Smooth muscle cell of the brain vasculature (primary cell): ENCODE data around the gene ZNRF3.
"Not testable (repeated sequence)": the region's sequence is repeated elsewhere in the genome, so short reads cannot be mapped to it uniquely, and the experiment has no call there.

ENCODE experiments used
- DNase-seq: peaks from one replicate; pipeline ENCODE4 v3.0.0-alpha.2; 2012; ENCODE audit warnings: low read depth, low spot score

Gene ZNRF3

GRCh38 chr22:28882878-28883656 lies at the start of gene ZNRF3:
Gene ZNRF3, plus strand, starts transcription at chr22:28883572. Its CDS starts 195 bp downstream, at chr22:28883767.
- peak; percentile 59 for DNase-seq

DNA sequence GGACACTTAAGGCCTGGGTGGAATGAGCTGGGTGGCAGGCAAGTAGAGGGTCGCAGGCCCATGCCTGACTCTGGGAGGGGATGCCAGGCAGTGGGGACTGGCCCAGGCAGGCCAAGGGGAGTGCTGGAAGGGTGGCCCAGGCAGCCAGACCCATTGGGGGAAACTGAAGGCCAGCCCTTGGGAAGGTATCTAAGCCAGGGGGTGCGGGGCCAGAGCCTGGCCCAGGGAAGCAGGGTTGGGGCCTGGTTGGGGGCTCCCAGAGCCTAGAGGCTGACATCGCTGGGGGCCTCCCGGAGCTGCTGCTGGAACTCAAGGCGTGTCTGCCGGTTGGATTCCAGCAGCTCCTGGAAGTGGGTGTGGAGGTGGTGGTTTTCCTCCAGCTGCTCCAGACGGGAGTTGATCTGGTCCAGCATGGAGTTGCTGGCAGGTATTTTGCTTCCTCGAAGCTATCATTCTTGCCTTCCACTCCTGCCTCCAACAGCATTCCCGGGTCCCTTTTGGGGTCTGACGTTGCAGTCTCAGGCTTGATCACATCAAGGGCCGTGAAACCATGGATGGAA lies 47.7 kb upstream of the ZNRF3 start:
- no peak for DNase-seq

DNA sequence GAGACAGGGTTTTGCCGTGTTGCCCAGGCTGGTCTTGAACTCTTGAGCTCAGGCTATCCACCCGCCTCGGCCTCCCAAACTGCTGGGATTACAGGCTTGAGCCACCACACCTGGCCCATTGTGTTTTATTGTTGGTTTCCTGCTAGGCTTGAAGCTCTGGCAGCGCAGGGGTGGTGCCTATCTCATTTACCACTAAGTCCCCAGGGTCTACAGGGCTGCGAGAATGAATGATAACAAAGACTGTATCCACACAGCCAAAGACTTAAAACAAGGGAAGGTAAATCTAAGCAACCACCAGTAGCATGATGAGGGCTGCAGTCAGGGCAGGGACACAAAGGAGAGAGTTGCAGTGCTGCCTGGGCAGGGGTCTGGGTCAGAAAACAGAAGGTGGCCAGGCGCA lies 45.7 kb upstream of the ZNRF3 start:
- no peak for DNase-seq

- no peak for DNase-seq
Measured at GRCh38 chr22:28838971-28839370, 44.4 kb upstream of the ZNRF3 start.

DNA sequence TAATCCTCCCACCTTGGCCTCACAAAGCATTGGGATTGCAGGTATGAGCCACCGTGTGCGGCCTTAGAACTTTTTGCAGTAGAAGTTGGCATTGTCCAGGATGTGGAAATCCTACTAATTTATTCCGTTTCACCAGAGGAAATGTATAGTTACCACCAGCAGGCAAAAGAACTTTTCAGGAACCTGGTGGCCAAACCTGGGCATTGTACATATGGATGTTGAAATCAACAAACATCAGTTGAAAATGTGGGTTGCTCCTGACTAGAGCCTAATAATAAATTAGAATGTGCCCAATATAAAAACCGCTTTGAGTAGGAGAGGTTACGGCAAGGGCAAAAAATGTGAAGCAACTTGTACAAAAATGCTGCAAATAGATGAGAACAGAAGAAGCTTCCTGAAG lies 42.3 kb upstream of the ZNRF3 start:
- DNase-seq = no peak

DNA sequence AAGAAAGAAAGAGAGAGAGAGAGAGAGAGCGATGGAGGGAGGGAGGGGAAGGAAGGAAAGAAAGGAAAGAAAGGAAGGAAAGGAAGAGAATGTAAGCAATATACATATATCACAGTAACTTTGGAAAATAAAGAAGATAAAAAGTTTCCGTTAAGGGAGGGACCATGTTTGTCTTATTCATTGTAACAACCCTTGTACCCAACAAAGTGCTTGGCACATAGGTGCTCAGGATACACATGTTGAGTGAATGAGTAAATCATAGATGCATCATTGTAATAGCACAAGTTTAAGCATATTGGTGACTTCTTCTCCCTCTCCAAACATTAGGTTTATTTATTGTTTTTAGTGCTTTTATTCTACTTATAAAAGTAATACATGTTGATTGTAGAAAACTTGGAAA lies 39.7 kb upstream of the ZNRF3 start:
- DNase-seq = no peak

DNA sequence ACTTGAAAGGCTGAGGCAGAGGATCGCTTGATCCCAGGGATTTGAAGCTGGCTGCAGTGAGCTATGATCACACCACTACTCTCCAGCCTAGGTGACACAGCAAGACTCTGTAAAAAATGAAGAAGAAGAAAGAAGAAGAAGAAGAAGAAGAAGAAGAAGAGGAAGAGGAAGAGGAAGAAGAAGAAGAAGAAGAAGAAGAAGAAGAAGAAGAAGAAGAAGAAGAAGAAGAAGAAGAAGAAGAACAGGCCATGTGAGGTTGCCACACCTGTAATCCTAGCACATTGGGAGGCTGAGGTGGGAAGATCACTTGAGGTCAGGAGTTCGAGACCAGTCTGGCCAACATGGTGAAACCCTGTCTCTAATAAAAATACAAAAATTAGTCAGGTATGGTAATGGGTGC lies 39.1 kb upstream of the ZNRF3 start:
- DNase-seq = not testable (repeated sequence)

DNA sequence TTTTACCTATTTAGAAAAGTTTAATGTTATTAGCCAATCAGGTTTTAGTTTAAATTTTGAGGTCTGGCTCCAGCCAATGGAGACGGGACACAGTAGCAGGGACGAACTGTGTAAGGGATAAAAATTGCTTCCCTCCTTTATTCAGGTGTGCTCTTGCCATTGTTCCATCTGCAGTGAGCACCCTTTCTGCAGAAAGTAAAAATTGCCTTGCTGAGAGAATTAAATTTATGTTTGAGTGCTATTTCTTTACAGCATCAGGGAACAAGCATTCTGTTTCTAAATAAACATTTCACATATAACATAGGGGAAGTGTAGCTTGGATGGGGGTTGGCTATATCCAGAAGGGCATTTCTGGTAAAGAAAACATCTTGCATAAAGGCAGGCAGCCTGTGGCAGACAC lies 36.4 kb upstream of the ZNRF3 start:
- DNase-seq = no peak

DNA sequence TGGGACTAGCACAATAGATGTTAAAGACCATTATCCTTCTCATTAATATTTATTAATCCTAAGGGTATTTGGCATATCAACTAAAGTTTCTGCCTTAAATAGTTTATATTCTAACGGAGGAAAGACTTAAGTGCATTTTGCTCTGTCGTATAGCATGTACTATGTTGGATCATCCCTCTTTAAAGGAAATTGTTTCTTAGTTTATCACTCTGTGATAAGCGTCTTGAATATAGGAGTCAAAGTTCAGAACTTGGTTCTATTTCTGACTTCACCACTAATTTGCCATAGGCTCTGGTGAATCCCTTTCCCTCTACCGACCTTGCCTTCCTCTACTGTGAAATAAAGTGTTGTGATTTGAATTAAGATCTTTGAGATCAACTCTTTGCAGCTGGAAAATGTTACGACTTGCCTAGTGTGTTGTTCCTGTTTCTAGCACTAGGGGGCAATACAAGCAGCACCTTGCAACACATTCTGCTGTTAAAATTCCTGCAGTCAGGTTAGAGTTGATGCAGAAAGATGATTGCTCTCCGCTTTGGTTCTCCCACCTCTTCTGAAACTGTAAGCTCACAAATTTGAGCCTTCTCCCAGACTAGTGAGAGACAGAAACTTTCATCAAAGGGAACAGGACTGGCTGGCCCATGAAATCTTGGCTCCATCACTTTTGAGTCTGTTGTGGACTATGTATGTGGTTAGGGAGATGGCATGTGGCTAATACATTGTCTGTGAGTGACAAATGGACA lies 27.8 kb upstream of the ZNRF3 start:
- DNase-seq = peak; percentile 57

DNA sequence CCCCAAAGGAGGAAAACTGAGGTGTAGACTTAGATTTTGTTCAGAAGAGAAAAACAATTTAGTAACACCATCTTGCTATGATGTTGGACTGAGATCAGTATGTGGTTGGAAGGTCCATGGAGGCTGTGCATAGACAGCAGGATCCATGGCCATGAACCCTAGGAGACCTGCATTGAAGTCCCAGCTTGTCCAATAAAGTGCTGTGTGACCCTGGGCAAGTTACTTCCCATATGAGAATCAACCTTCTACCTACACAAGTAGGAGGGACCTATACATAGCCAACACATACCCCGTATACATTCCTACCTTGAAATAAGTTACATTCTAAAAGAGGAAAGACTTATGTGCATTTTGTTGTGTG lies 27.3 kb upstream of the ZNRF3 start:
- no peak for DNase-seq

DNA sequence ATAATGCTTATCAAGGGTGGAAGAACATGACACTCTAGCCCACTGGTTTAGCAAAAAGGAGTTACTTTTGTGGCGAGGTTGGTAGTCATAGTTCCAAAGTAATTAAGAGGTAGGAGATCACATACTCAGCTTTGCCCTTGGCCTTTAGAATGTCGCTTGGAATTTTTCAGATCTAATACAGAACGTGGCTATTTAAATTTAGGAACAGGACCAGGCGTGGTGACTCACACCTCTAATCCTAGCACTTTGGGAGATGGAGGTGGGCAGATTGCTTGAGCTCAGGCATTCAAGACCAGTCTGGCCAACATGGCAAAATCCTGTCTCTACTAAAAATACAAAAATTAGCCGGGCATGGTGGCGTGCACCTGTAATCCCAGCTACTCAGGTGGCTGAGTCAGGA lies 26.1 kb upstream of the ZNRF3 start:
- DNase-seq = no peak

DNA sequence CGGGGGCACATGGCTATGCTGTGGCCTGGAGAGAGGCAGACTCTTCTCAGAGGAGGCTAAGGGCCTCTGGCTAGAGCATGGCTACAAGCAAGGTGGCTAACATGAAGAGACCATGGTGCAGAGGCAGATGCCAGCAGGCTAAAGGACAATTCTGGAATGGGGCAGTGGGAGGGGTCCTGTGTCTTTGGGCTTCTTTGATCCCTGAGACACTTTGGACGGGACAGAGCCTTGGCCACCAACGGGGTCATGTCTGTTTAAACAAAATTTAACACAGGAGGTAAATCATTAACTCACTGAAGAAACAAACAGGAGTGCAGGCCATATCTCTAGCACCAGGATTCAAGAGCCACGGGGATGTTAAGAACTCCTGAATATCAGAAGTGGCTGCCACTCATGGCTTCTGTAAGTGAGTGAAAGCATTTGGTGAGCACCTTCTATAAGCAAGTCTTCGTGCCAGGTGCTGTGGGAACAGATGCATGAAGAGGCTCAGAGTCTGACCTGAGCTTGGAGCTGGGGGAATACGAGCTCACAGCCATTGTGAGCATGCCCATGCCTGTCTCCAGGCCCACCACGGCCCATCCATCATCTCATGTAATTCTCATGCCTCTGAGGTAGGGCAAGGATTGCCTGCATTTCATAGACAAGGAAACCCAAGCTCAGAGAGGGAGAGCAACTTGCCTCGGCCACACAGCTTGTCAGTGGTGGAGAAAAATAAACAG lies 18.3 kb upstream of the ZNRF3 start:
- DNase-seq = no peak

GRCh38 chr22:28867191-28867590 lies 16.2 kb upstream of the ZNRF3 start:
- DNase-seq = no peak

DNA sequence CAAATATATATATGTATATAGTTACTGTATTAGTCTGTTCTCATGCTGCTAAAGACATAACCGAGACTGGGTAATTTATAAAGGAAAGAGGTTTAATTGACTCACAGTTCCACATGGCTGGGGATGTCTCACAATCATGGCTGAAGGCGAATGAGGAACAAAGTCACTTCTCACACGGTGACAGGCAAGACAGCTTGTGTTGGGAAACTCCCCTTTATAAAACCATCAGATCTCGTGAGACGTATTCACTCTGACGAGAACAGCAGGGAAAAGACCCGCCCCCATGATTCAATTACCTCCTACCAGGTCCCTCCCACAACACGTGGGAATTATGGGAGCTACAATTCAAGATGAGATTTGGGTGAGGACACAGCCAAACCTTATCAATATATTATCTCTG lies 15.0 kb upstream of the ZNRF3 start:
- not testable (repeated sequence) for DNase-seq

DNA sequence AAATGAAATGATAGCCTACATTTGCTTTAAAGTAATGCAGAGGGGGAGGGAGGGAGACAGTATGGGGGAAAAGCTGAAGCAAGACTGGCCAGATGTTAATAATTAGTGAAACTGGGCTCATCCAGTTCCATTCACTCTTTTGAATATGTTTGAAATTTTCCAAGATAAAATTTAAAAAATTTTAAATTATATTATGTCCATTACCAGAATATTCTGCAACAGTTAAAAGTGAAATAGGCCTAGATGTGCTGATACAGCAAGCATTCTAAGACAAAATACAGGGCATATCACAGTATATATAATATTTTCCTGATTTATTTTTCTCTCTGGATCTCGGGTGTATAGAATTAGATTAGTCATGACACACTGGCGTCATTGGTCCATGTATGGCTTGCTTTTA lies 13.6 kb upstream of the ZNRF3 start:
- no peak for DNase-seq

- no peak for DNase-seq
Measured at GRCh38 chr22:28873183-28873963, 10.0 kb upstream of the ZNRF3 start.

DNA sequence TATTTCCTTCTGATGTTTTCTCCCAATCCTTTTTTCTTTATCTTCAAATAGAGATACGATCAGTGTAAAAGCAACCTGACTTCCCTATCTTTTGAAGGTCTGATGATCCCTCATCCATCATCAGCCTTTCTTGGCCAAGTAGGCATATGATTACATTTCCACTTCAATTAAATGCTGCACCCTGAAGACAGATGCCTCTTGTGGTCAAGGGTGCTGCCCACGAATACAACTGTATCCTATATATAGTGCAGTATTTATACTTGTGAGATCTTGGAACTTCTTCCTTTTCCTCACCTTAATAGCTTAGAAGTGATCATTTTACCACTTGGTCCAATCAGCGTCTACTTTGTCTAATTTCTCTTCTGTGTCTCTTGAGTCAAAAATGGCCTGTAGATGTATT lies 9.3 kb upstream of the ZNRF3 start:
- no peak for DNase-seq

DNA sequence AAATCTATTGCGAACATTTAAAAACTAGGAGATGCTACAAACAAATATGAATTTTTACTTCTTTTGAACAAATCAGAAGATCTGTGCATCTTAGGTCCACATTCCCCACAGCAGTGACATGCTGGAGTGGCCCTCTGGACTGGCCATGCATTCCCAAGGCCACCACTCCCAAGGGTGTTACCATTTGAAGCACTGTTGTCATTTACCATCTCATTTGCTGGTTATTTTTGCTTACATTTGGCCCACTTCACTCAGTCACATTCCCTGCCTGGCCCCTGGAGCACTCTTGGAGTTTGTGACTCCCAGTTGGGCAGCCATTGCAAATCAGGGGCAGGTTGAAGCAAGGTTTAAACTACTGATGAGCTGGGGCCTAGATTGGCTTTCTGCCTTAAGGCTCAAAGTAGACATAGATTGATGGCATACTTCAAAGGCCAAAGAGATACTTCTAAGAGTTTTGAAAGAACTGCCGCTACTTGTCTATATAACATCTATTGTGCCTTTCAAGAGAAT lies 8.5 kb upstream of the ZNRF3 start:
- DNase-seq = no peak

- no peak for DNase-seq
Measured at GRCh38 chr22:28882545-28882877, 861 bp upstream of the ZNRF3 start.

GRCh38 chr22:28883657-28883916 lies 215 bp downstream of the ZNRF3 start:
- DNase-seq = no peak

GRCh38 chr22:28883917-28884746 lies 760 bp downstream of the ZNRF3 start:
- no peak for DNase-seq
